ENCODE data around the gene STAMBP.
"Not testable (repeated sequence)": the region's sequence is repeated elsewhere in the genome, so short reads cannot be mapped to it uniquely, and the experiment has no call there.

Gene STAMBP

DNA sequence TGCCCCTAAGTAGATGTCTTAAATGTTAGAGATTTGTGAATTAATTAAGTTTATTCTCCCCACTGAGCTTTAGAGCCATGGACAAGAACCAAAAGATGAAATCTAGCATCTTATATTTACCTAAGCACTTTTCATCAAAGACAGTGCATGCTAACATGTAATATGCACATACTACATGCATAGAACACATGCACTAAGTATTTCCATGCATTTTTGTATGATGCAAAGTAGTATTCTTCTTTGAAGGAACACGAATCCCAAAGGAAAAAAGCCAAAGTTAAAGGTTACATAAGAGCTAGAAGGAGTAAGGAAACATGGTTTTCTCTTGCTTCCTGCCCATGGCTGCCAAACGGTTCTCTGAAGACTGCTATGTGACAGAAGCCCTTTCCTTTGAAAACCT, 15.3 kb downstream of the STAMBP start:
- Mint-ChIP-seq H3K27me3 (no peaks in the 10 kb centered on the region), H3K4me1 (no peaks in the 10 kb centered on the region), H3K36me3 (peaks cover 28 to 39% of the 10 kb centered on the region in 2 donors), H3K4me3 (no peak overlapping the region), H3K9me3 (no peaks in the 10 kb centered on the region), H3K27ac (no peak overlapping the region)
- no peak for ATAC-seq (replicated peaks)
- no peak for DNase-seq

DNA sequence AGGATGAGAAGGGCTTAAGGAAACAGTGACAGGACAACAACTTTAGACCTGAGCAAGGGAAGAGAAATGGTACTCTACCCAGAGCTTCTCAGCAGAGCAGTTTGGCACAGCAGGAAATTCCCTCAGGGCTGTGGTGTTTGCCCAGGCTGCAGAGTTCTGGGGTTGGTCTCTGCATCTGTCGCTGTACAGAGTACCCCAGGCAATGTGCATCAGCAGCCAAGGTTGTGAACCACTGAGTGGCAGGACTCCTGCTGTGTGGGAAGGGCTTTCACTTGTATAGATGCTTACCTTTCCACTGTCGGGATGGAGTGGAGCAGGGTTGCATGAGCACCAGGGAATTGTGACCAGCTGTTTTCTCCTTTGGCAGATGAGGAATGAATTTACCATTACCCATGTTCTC, 21.2 kb downstream of the STAMBP start:
- H3K9me3 Mint-ChIP-seq, result no peaks in the 10 kb centered on the region
- DNase-seq (no peak), ATAC-seq (replicated peaks) (no peak)
- no peak overlapping the region for H3K4me3 Mint-ChIP-seq
- H3K36me3 Mint-ChIP-seq, result peaks cover 28 to 42% of the 10 kb centered on the region in 2 donors
- H3K4me1 Mint-ChIP-seq, result peaks cover 0 to 4% of the 10 kb centered on the region in 2 donors
- no peak overlapping the region for H3K27ac Mint-ChIP-seq
- H3K27me3 Mint-ChIP-seq, result no peaks in the 10 kb centered on the region

- no peak for DNase-seq
- H3K9me3 Mint-ChIP-seq, result no peaks in the 10 kb centered on the region
Measured at GRCh38 chr2:73851274-73851673, 22.5 kb downstream of the STAMBP start.

DNA sequence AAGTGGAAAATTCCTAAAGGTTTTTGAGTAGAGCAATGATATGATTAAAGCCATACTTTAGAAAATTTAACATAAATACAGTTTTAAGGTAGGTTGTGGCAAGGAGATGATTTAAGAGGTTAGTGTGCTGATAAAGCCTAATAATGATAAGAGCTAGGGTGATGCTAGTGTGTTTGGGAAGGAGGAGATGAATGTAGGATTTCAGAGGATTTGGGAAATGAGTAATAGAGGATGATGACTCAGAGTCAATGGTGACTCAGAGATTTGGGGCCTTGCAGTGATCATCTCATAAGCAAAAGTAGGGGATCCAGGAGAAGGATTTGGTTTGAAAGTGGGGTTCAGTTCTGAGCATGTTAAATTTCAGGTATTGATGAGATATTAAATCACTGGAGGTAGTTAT, 23.3 kb downstream of the STAMBP start:
- no peak overlapping the region for H3K27ac Mint-ChIP-seq
- H3K4me1 Mint-ChIP-seq, result peaks cover 2 to 6% of the 10 kb centered on the region in 2 donors
- DNase-seq (no peak), ATAC-seq (replicated peaks) (no peak)
- no peaks in the 10 kb centered on the region for H3K9me3 Mint-ChIP-seq
- H3K36me3 Mint-ChIP-seq, result peaks cover 42 to 48% of the 10 kb centered on the region in 2 donors
- no peaks in the 10 kb centered on the region for H3K27me3 Mint-ChIP-seq
- H3K4me3 Mint-ChIP-seq, result no peak overlapping the region

More at GRCh38 chr2:73851274-73851673, 22.5 kb downstream of the STAMBP start:
- Mint-ChIP-seq H3K4me3 (no peak overlapping the region), H3K27me3 (no peaks in the 10 kb centered on the region), H3K4me1 (peaks cover 1 to 4% of the 10 kb centered on the region in 2 donors), H3K36me3 (peaks cover 40 to 48% of the 10 kb centered on the region in 2 donors), H3K27ac (no peak overlapping the region)
- peak in 1 of 2 donors; percentile 51 for ATAC-seq (replicated peaks)

DNA sequence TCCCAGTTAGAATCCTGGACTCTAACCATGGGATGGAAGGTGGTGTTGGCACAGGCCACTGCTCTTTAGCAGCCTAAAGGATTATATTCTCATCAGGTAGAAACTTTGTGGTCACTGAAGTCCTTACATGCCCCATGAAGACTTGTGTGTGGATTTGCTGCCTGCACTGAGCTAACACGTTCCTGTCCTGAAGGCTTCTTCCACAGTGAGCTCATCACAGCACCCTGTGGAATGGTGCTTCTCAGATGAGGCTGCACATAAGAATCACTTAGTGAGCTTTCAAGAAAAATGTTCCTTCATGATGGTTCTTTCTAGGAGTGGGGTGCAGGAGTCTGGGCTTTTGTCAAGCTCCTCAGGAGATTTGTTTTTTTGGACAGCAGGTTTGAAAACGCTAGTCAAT, 26.8 kb downstream of the STAMBP start:
- peaks cover 48 to 59% of the 10 kb centered on the region in 2 donors for H3K36me3 Mint-ChIP-seq
- DNase-seq (no peak), ATAC-seq (replicated peaks) (no peak)
- H3K4me3 Mint-ChIP-seq, result no peak overlapping the region
- H3K9me3 Mint-ChIP-seq, result no peaks in the 10 kb centered on the region
- H3K27me3 Mint-ChIP-seq, result no peaks in the 10 kb centered on the region
- no peak overlapping the region for H3K27ac Mint-ChIP-seq
- peaks cover 2 to 10% of the 10 kb centered on the region in 2 donors for H3K4me1 Mint-ChIP-seq

- Mint-ChIP-seq H3K27ac (no peak overlapping the region), H3K27me3 (no peaks in the 10 kb centered on the region), H3K36me3 (peaks cover 50 to 60% of the 10 kb centered on the region in 2 donors), H3K9me3 (no peaks in the 10 kb centered on the region), H3K4me3 (no peak overlapping the region), H3K4me1 (peaks cover 2 to 9% of the 10 kb centered on the region in 2 donors)
- ATAC-seq (replicated peaks) (no peak), DNase-seq (no peak)
Measured at GRCh38 chr2:73856214-73856613, 27.5 kb downstream of the STAMBP start.

DNA sequence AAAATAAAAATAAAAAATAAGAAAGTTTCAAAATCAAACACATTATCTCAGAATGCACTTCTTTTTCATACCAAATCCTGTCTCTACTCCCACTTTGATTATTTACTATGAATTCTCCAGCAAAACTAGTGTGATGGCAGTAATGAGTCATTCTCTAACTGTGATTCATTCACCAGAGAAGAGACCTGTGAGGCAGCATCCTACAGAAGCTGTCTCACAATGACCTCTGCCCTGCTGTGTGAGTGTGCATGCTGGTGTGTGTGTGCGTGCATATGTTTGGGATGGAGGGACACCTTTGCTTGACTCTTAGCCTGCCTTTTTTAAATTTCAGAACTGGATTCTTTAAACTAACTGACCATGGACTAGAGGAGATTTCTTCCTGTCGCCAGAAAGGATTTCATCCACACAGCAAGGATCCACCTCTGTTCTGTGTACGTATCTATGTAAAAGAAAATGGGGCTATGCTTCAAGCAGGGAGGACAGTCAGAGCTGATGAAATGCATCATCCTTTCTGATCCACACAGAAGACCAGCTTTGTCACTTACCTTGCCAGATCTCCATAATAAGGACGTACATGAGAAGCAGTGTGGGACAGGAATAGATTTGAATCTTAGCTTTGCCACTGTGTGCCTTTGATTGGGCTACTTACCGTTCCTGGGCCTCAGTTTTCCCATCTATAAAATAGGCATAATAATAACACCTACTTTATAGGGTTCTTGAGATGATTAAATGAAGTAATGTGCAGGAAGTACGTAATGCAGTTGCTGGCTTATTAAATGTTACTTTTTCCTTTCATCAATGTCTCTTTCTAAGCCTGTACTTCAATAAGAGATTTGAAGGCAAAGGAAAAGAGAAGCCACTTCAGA, 31.2 kb downstream of the STAMBP start:
- no peak overlapping the region for H3K27ac Mint-ChIP-seq
- H3K4me1 Mint-ChIP-seq, result peaks cover 2 to 5% of the 10 kb centered on the region in 2 donors

DNA sequence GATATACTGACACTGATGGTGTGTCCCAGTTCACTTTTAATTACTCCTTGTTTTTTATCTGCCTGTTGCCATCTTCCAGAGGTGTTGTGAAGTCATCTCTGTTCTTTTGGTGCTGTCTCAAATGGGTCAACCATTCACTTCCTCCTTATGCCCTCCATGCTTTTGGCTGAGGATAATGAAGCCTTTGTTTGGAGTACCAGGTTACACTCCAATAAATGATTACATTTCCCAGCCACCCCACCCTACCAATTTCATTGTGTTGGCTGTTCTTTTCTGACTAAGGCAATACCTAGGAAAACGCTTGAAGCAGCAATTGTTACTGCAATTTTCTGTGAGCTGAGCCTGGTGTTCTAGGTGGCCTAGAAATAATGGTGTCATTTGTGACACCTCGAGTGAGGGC, 34.2 kb downstream of the STAMBP start:
- Mint-ChIP-seq H3K36me3 (peaks cover 44 to 67% of the 10 kb centered on the region in 2 donors), H3K4me1 (no peaks in the 10 kb centered on the region), H3K27ac (no peak overlapping the region), H3K9me3 (no peaks in the 10 kb centered on the region), H3K27me3 (no peaks in the 10 kb centered on the region), H3K4me3 (no peak overlapping the region)
- DNase-seq (no peak), ATAC-seq (replicated peaks) (no peak)

More for the DNA sequence above, 31.2 kb downstream of the STAMBP start:
- Mint-ChIP-seq H3K27me3 (no peaks in the 10 kb centered on the region), H3K9me3 (no peaks in the 10 kb centered on the region), H3K4me3 (no peak overlapping the region), H3K36me3 (peaks cover 60 to 80% of the 10 kb centered on the region in 2 donors)
- no peak for DNase-seq
- peak; percentile 65 to 80 for ATAC-seq (replicated peaks)

DNA sequence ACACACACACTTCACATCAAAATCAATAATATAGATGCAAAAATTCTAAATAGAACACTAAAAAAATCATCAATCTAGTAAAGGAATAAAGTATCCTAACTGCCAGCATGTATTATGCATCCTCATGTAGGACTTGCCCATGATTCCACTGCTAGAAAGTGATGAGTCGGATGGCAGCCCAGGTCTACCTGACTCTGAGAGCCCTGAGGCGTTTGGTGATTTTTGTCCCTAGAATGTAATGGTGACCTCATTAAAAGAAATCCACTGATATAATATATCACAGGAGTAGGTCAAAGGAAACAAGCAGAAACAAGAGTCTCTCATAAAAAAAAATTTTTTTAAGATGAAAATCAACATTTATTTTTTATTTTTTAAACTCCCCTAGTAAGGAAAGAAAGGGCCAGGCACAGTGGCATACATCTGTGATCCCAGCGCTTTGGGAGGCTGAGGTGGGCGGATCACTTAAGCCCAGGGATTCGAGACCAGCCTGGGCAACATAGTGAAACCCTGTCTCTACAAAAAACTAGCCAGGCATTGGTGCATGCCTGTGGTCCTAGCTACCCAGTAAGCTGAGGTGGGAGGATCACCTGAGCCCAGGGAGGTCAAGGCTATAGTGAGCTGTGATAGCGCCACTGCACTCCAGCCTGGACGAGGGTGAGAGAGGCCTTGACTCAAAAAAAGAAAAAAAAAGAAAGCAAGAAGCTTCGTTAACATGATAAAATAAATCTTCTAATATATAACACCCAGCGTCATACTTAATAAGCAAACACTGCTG, 39.6 kb downstream of the STAMBP start:
- Mint-ChIP-seq H3K27ac (no peak overlapping the region), H3K27me3 (no peaks in the 10 kb centered on the region), H3K36me3 (peaks cover 26 to 44% of the 10 kb centered on the region in 2 donors), H3K9me3 (no peaks in the 10 kb centered on the region), H3K4me3 (no peak overlapping the region), H3K4me1 (no peaks in the 10 kb centered on the region)
- DNase-seq (no peak), ATAC-seq (replicated peaks) (no peak)

DNA sequence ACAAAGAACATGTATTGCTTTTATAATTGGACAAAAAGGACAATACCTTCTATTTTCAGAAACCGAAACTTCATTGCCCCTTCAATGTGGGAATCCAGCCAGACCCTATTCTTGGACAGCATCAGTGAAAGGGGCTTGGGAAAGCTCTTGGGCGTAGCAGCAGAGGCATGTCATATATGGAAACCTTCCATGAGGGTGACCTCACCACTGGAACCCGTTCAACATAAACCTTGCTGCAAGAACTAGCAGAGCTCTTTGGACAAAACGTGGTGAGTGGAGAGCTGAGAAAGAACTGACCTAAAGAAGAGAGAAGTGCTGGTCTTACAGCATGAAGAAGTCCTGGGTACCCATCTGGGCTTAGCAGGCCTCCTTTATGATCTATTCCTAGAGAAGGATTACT, 41.3 kb downstream of the STAMBP start:
- no peak for DNase-seq
- no peak for ATAC-seq (replicated peaks)
- peaks cover 14 to 27% of the 10 kb centered on the region in 2 donors for H3K36me3 Mint-ChIP-seq
- H3K4me1 Mint-ChIP-seq, result no peaks in the 10 kb centered on the region
- H3K27ac Mint-ChIP-seq, result no peak overlapping the region
- no peaks in the 10 kb centered on the region for H3K9me3 Mint-ChIP-seq
- H3K4me3 Mint-ChIP-seq, result no peak overlapping the region
- no peaks in the 10 kb centered on the region for H3K27me3 Mint-ChIP-seq

- Mint-ChIP-seq H3K4me3 (no peak overlapping the region), H3K9me3 (no peaks in the 10 kb centered on the region), H3K27me3 (peaks cover 0 to 4% of the 10 kb centered on the region in 2 donors), H3K4me1 (no peaks in the 10 kb centered on the region), H3K27ac (no peak overlapping the region), H3K36me3 (peaks cover 0 to 2% of the 10 kb centered on the region in 2 donors)
- no peak for DNase-seq
- peak; percentile 49 to 54 for ATAC-seq (replicated peaks)
Measured at GRCh38 chr2:73877071-73877802, 48.5 kb downstream of the STAMBP start.

- not testable (repeated sequence) for H3K9me3 Mint-ChIP-seq; H3K27ac Mint-ChIP-seq; H3K36me3 Mint-ChIP-seq; H3K4me3 Mint-ChIP-seq; DNase-seq; H3K4me1 Mint-ChIP-seq; ATAC-seq (replicated peaks); H3K27me3 Mint-ChIP-seq
Measured at GRCh38 chr2:73877984-73878383, 49.2 kb downstream of the STAMBP start.

GRCh38 chr2:73885406-73885805, 56.6 kb downstream of the STAMBP start:
- no peak for ATAC-seq (replicated peaks)
- H3K27ac Mint-ChIP-seq, result no peak overlapping the region
- DNase-seq, result no peak
- H3K4me1 Mint-ChIP-seq, result peaks cover 7 to 14% of the 10 kb centered on the region in 2 donors
- H3K4me3 Mint-ChIP-seq, result no peak overlapping the region
- H3K9me3 Mint-ChIP-seq, result peaks cover 0 to 2% of the 10 kb centered on the region in 2 donors
- H3K27me3 Mint-ChIP-seq, result peaks cover 23 to 38% of the 10 kb centered on the region in 2 donors
- no peaks in the 10 kb centered on the region for H3K36me3 Mint-ChIP-seq

DNA sequence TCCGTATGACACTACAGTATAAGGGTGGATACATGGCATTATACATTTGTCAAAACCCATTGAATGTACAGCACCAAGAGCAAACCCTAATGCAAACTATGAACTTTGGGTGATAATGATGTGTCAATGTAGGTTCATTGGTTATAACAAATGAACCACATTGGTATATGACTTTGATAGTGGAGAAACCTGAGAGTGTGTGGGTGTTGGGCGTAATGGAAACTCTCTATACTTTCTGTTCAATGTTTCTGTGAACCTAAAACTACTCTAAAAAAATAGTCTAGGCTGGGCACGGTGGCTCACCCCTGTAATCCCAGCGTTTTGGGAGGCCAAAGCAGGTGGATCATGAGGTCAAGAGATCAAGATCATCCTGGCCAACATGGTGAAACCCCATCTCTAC, 57.6 kb downstream of the STAMBP start:
- peaks cover 0 to 2% of the 10 kb centered on the region in 2 donors for H3K9me3 Mint-ChIP-seq
- DNase-seq (no peak), ATAC-seq (replicated peaks) (peak; percentile 66 to 73)
- H3K27me3 Mint-ChIP-seq, result peaks cover 24 to 38% of the 10 kb centered on the region in 2 donors
- H3K4me3 Mint-ChIP-seq, result no peak overlapping the region
- no peaks in the 10 kb centered on the region for H3K36me3 Mint-ChIP-seq
- H3K27ac Mint-ChIP-seq, result no peak overlapping the region
- H3K4me1 Mint-ChIP-seq, result peaks cover 7 to 14% of the 10 kb centered on the region in 2 donors

Measured in stimulated activated naive B cell treated with anti-CD40 and anti-IgM and Interleukin-4, amounts not matched to agents 10 μg/mL and 1 μg/mL and 100 μg/mL, for 72 hours (primary cell).